ENCODE measurements around the gene IGFBPL1. TPM values are rescaled to one million over a fixed set of nuclear protein-coding genes. Genes with fewer than 3 reads are reported as not detected.

The IGFBPL1 gene
- total RNA-seq, 1 experiment from 2014 or later, result 37.9 TPM

DNA sequence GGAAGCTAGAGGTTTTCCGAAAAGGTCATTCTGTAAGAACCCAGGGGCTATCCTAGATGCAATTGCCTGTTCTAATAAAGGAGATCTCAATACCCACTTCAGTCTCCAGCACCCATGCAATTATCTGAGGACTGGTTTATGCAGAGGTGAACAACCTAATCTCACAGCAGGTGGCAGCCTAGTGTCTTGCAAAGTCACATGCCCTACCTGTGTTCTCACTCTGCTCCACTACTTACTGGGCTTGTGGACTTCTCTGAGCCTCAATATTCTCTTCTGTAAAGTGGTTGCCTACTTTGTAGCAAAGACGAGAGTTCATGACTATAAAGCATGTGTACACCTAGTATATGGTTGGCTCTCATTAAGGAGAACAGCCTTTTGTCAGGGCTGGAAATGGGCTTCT, 52.8 kb downstream of the IGFBPL1 start:
- no peak overlapping the region for H2AK5ac ChIP-seq (ENCODE audit: insufficient read length, low read length)
- no peak overlapping the region for H3K4me2 ChIP-seq (ENCODE audit: insufficient read depth, insufficient read length, low read length)
- no peak overlapping the region for H3K56ac ChIP-seq (ENCODE audit: insufficient read length, low read depth, low read length)
- no peak overlapping the region for H3K18ac ChIP-seq (ENCODE audit: insufficient read length, low read depth, low read length)
- H3K9me3 ChIP-seq (ENCODE audit: control insufficient read depth, low read depth, low read length), result no peaks in the 10 kb centered on the region
- Mint-ChIP-seq H3K36me3 (ENCODE audit: insufficient read depth in 1 of 3, low read depth in 3 of 3) (no peaks in the 10 kb centered on the region), H3K4me1 (peaks cover 13 to 16% of the 10 kb centered on the region in 2 experiments), H3K27ac (no peak overlapping the region), H3K4me3 (no peak overlapping the region), H3K27me3 (ENCODE audit: low read depth) (peaks cover 60% of the 10 kb centered on the region), H3K9me3 (no peaks in the 10 kb centered on the region)
- H3K4ac ChIP-seq (ENCODE audit: low read depth, low read length), result no peak overlapping the region
- TF ChIP-seq, protein P1, sequence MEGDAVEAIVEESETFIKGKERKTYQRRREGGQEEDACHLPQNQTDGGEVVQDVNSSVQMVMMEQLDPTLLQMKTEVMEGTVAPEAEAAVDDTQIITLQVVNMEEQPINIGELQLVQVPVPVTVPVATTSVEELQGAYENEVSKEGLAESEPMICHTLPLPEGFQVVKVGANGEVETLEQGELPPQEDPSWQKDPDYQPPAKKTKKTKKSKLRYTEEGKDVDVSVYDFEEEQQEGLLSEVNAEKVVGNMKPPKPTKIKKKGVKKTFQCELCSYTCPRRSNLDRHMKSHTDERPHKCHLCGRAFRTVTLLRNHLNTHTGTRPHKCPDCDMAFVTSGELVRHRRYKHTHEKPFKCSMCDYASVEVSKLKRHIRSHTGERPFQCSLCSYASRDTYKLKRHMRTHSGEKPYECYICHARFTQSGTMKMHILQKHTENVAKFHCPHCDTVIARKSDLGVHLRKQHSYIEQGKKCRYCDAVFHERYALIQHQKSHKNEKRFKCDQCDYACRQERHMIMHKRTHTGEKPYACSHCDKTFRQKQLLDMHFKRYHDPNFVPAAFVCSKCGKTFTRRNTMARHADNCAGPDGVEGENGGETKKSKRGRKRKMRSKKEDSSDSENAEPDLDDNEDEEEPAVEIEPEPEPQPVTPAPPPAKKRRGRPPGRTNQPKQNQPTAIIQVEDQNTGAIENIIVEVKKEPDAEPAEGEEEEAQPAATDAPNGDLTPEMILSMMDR (conservative IDR thresholded peaks at IDR 0.05), result no peak
- no peaks in the 10 kb centered on the region for H3K27me3 ChIP-seq (ENCODE audit: insufficient read depth, low read length)
- no peak overlapping the region for H2AFZ ChIP-seq (ENCODE audit: low read length)
- DNase-seq, result no peak
- H4K91ac ChIP-seq (ENCODE audit: insufficient read length, low read depth, low read length), result no peak overlapping the region
- H2BK120ac ChIP-seq (ENCODE audit: low read depth, low read length, poor library complexity, severe bottlenecking), result no peak overlapping the region
- no peaks in the 10 kb centered on the region for H3K23me2 ChIP-seq (ENCODE audit: insufficient read length, low read depth, low read length, poor library complexity, severe bottlenecking)
- H4K20me1 ChIP-seq (ENCODE audit: control insufficient read depth, insufficient read depth, insufficient read length), result no peaks in the 10 kb centered on the region
- no CpG with 5 or more reads among the region's 2 CpGs for WGBS (ENCODE audit: extremely low coverage, insufficient read length, low lambda C conversion rate)
- H3K23ac ChIP-seq (ENCODE audit: insufficient read length, low read depth, low read length), result no peak overlapping the region
- H4K8ac ChIP-seq (replicated peaks; ENCODE audit: insufficient read length, low read depth, low read length), result no peak overlapping the region
- no peak overlapping the region for H3K27ac ChIP-seq (ENCODE audit: insufficient read length, low read depth, low read length)
- H2BK5ac ChIP-seq (ENCODE audit: insufficient read length, low read length), result no peak overlapping the region
- no peak overlapping the region for H2BK15ac ChIP-seq (ENCODE audit: low read depth, low read length)
- H2BK20ac ChIP-seq (ENCODE audit: low read depth, low read length, poor library complexity, severe bottlenecking), result no peak overlapping the region
- no peak overlapping the region for H3K9ac ChIP-seq (ENCODE audit: extremely low read depth, insufficient read length, low read length)
- H4K5ac ChIP-seq (ENCODE audit: insufficient read length, low read depth, low read length), result no peak overlapping the region
- no peaks in the 10 kb centered on the region for H3K79me1 ChIP-seq (ENCODE audit: insufficient read depth, low read depth, low read length, poor library complexity, severe bottlenecking)
- no peaks in the 10 kb centered on the region for H3K4me1 ChIP-seq (ENCODE audit: insufficient read depth, low read length)
- H2BK12ac ChIP-seq (ENCODE audit: insufficient read length, low read depth, low read length), result no peak overlapping the region
- H3K14ac ChIP-seq (ENCODE audit: insufficient read depth, low read length), result no peak overlapping the region
- H3T11ph ChIP-seq (ENCODE audit: low read length), result no peak overlapping the region
- H3K79me2 ChIP-seq (ENCODE audit: insufficient read depth, low read length), result no peaks in the 10 kb centered on the region
